ENCODE data around the gene LIPE.

The LIPE gene

GRCh38 chr19:42378225-42379215 lies 48.7 kb downstream of the LIPE start:
- no peak for DNase-seq

GRCh38 chr19:42376177-42376555 lies 51.0 kb downstream of the LIPE start:
- DNase-seq, result no peak

GRCh38 chr19:42375415-42376176 lies 51.6 kb downstream of the LIPE start:
- DNase-seq, result no peak

- DNase-seq, result no peak
Observed at GRCh38 chr19:42374826-42375376, 52.3 kb downstream of the LIPE start.

- DNase-seq, result no peak
Observed at GRCh38 chr19:42370626-42371175, 56.5 kb downstream of the LIPE start.

GRCh38 chr19:42370068-42370520 lies 57.1 kb downstream of the LIPE start:
- no peak for DNase-seq

GRCh38 chr19:42369433-42370067 lies 57.6 kb downstream of the LIPE start:
- DNase-seq, result no peak

- DNase-seq, result no peak
Observed at GRCh38 chr19:42368765-42369164, 58.4 kb downstream of the LIPE start.

- no peak for DNase-seq
Observed at GRCh38 chr19:42368360-42368759, 58.8 kb downstream of the LIPE start.

GRCh38 chr19:42367929-42368328 lies 59.3 kb downstream of the LIPE start:
- no peak for DNase-seq

- DNase-seq, result no peak
Observed at GRCh38 chr19:42366673-42367072, 60.5 kb downstream of the LIPE start.

GRCh38 chr19:42363614-42364346 lies 63.4 kb downstream of the LIPE start:
- DNase-seq, result no peak

GRCh38 chr19:42362891-42363440 lies 64.2 kb downstream of the LIPE start:
- no peak for DNase-seq

- no peak for DNase-seq
Observed at GRCh38 chr19:42362342-42362741, 64.8 kb downstream of the LIPE start.

- no peak for DNase-seq
Observed at GRCh38 chr19:42361545-42361910, 65.7 kb downstream of the LIPE start.

- DNase-seq, result no peak
Observed at GRCh38 chr19:42360787-42361544, 66.2 kb downstream of the LIPE start.

GRCh38 chr19:42357290-42357689 lies 69.9 kb downstream of the LIPE start:
- no peak for DNase-seq

GRCh38 chr19:42356686-42357085 lies 70.5 kb downstream of the LIPE start:
- DNase-seq, result no peak

- DNase-seq, result no peak
Observed at GRCh38 chr19:42355896-42356295, 71.3 kb downstream of the LIPE start.

- DNase-seq, result no peak
Observed at GRCh38 chr19:42353341-42354015, 73.7 kb downstream of the LIPE start.
